ENCODE measurements around the gene CRISPLD2. TPM values are rescaled to one million over a fixed set of nuclear protein-coding genes. Genes with fewer than 3 reads are reported as not detected.

The CRISPLD2 gene
- total and polyA plus RNA-seq, 10 of the 15 experiments (the other 5 are each of a cell fraction or from before 2014, with no cell fraction given) = 0.03 to 0.30 (median 0.08) TPM; not detected in 5

DNA sequence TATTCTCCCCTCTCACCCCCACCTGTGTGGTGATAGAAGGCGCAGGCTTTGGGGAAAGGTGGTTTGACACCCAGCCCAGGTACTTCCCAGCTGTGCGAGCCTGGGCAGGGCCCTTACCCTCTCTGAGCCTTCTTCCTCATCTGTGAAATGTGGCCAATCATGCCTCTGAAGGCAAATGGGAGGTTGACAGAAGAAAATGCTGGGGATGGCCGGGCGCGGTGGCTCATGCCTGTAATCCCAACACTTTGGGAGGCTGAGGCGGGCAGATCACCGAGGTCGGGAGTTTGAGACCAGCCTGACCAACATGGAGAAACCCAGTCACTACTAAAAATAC, 43.7 kb downstream of the CRISPLD2 start:
- ATAC-seq (no peak), DNase-seq (ENCODE audit: low read depth, low spot score) (no peak), FAIRE-seq (no peak)
- in situ Hi-C loops (cut with MboI) (no loop called here), intact Hi-C loops (cut with micrococcal nuclease; ENCODE audit: unreplicated experiment) (no loop called here)
- H2AFZ ChIP-seq (ENCODE audit: control insufficient read depth, low read depth, low read length) = no peak overlapping the region
- no peak overlapping the region for H3K9ac ChIP-seq (ENCODE audit: control insufficient read depth, insufficient read depth, low read length)
- ChIA-PET CTCF (interaction anchor here (0.9 kb wide), 1 partner anchor 108 kb away, joined by 3 read pairs; no protein-coding TSS in a partner anchor), POLR2A (no interaction called here), RAD21 (ENCODE audit: unreplicated experiment) (no interaction called here), SMC1A (ENCODE audit: uncharacterized antibody, unreplicated experiment) (interaction anchor here (1.0 to 2.2 kb wide), 3 partner anchors 10 to 109 kb away, joined by 3 to 10 read pairs (median 4); no protein-coding TSS in a partner anchor)
- no peaks in the 10 kb centered on the region for H3K36me3 ChIP-seq (ENCODE audit: control insufficient read depth in 2 of 2, insufficient read depth in 2 of 2, low read length in 1 of 2)
- H3K4me3 ChIP-seq = no peak overlapping the region
- WGBS (ENCODE audit: insufficient coverage, insufficient replicate concordance, low lambda C conversion rate, missing lambda C conversion rate) = 50% methylated on average over 8 of the region's 8 CpGs
- no peaks in the 10 kb centered on the region for H4K20me1 ChIP-seq (ENCODE audit: control insufficient read depth, insufficient read depth)
- H3K4me2 ChIP-seq (ENCODE audit: control insufficient read depth, insufficient read depth) = no peak overlapping the region
- no peak overlapping the region for H3K27ac ChIP-seq (ENCODE audit: control insufficient read depth, insufficient read depth)
- peaks cover 1% of the 10 kb centered on the region; the same call in 1 of the 3 replicates for H3K9me3 ChIP-seq (replicated peaks; ENCODE audit: control insufficient read depth, insufficient read depth, low read length)
- H3K79me2 ChIP-seq (ENCODE audit: control insufficient read depth, insufficient read depth, low read length) = no peaks in the 10 kb centered on the region
- H3K4me1 ChIP-seq (ENCODE audit: control insufficient read depth, insufficient read depth, low read length) = no peaks in the 10 kb centered on the region
- H3K27me3 ChIP-seq (replicated peaks in 1 of 2; ENCODE audit: control insufficient read depth in 2 of 2, insufficient read depth in 2 of 2, low read length in 1 of 2) = peaks cover 0 to 2% of the 10 kb centered on the region in 2 experiments; a peak in 2 of 4 replicates
- no TSS peak for BruUV-seq (replicated peaks)
- TF ChIP-seq, protein P1, sequence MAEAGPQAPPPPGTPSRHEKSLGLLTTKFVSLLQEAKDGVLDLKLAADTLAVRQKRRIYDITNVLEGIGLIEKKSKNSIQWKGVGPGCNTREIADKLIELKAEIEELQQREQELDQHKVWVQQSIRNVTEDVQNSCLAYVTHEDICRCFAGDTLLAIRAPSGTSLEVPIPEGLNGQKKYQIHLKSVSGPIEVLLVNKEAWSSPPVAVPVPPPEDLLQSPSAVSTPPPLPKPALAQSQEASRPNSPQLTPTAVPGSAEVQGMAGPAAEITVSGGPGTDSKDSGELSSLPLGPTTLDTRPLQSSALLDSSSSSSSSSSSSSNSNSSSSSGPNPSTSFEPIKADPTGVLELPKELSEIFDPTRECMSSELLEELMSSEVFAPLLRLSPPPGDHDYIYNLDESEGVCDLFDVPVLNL (IDR thresholded peaks at IDR 0.05; ENCODE audit: low read depth, low read length) = no peak
- TF ChIP-seq, protein P2, sequence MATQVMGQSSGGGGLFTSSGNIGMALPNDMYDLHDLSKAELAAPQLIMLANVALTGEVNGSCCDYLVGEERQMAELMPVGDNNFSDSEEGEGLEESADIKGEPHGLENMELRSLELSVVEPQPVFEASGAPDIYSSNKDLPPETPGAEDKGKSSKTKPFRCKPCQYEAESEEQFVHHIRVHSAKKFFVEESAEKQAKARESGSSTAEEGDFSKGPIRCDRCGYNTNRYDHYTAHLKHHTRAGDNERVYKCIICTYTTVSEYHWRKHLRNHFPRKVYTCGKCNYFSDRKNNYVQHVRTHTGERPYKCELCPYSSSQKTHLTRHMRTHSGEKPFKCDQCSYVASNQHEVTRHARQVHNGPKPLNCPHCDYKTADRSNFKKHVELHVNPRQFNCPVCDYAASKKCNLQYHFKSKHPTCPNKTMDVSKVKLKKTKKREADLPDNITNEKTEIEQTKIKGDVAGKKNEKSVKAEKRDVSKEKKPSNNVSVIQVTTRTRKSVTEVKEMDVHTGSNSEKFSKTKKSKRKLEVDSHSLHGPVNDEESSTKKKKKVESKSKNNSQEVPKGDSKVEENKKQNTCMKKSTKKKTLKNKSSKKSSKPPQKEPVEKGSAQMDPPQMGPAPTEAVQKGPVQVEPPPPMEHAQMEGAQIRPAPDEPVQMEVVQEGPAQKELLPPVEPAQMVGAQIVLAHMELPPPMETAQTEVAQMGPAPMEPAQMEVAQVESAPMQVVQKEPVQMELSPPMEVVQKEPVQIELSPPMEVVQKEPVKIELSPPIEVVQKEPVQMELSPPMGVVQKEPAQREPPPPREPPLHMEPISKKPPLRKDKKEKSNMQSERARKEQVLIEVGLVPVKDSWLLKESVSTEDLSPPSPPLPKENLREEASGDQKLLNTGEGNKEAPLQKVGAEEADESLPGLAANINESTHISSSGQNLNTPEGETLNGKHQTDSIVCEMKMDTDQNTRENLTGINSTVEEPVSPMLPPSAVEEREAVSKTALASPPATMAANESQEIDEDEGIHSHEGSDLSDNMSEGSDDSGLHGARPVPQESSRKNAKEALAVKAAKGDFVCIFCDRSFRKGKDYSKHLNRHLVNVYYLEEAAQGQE (IDR thresholded peaks at IDR 0.05; ENCODE audit: low read depth, low read length) = no peak
- TF ChIP-seq, protein P3, sequence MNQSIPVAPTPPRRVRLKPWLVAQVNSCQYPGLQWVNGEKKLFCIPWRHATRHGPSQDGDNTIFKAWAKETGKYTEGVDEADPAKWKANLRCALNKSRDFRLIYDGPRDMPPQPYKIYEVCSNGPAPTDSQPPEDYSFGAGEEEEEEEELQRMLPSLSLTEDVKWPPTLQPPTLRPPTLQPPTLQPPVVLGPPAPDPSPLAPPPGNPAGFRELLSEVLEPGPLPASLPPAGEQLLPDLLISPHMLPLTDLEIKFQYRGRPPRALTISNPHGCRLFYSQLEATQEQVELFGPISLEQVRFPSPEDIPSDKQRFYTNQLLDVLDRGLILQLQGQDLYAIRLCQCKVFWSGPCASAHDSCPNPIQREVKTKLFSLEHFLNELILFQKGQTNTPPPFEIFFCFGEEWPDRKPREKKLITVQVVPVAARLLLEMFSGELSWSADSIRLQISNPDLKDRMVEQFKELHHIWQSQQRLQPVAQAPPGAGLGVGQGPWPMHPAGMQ (IDR thresholded peaks at IDR 0.05; ENCODE audit: borderline replicate concordance) = no peak
- TF ChIP-seq ZNF24 (IDR thresholded peaks at IDR 0.05) (no peak), SMC3 (IDR thresholded peaks at IDR 0.05; ENCODE audit: borderline replicate concordance, low read length) (no peak), SUZ12 (IDR thresholded peaks at IDR 0.05; ENCODE audit: unreplicated experiment) (no peak), MYC (IDR thresholded peaks at IDR 0.05; ENCODE audit: insufficient read depth, insufficient read length, insufficient replicate concordance, low read length, severe bottlenecking) (no peak), NFYA (IDR thresholded peaks at IDR 0.05; ENCODE audit: borderline replicate concordance, low read depth, low read length) (no peak), CEBPB (IDR thresholded peaks at IDR 0.05; ENCODE audit: borderline replicate concordance in 1 of 2, low read depth in 2 of 2, low read length in 2 of 2) (no peak), ZSCAN29 (IDR thresholded peaks at IDR 0.05) (no peak), TBL1XR1 (IDR thresholded peaks at IDR 0.05; ENCODE audit: low read depth, low read length) (no peak), ATF7 (IDR thresholded peaks at IDR 0.05; ENCODE audit: low read depth) (no peak)
- TF ChIP-seq, protein P4, sequence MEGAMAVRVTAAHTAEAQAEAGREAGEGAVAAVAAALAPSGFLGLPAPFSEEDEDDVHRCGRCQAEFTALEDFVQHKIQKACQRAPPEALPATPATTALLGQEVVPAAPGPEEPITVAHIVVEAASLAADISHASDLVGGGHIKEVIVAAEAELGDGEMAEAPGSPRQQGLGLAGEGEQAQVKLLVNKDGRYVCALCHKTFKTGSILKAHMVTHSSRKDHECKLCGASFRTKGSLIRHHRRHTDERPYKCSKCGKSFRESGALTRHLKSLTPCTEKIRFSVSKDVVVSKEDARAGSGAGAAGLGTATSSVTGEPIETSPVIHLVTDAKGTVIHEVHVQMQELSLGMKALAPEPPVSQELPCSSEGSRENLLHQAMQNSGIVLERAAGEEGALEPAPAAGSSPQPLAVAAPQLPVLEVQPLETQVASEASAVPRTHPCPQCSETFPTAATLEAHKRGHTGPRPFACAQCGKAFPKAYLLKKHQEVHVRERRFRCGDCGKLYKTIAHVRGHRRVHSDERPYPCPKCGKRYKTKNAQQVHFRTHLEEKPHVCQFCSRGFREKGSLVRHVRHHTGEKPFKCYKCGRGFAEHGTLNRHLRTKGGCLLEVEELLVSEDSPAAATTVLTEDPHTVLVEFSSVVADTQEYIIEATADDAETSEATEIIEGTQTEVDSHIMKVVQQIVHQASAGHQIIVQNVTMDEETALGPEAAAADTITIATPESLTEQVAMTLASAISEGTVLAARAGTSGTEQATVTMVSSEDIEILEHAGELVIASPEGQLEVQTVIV (IDR thresholded peaks at IDR 0.05; ENCODE audit: borderline replicate concordance, partially characterized antibody) = no peak
- TF ChIP-seq, protein P5, sequence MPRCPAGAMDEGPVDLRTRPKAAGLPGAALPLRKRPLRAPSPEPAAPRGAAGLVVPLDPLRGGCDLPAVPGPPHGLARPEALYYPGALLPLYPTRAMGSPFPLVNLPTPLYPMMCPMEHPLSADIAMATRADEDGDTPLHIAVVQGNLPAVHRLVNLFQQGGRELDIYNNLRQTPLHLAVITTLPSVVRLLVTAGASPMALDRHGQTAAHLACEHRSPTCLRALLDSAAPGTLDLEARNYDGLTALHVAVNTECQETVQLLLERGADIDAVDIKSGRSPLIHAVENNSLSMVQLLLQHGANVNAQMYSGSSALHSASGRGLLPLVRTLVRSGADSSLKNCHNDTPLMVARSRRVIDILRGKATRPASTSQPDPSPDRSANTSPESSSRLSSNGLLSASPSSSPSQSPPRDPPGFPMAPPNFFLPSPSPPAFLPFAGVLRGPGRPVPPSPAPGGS (IDR thresholded peaks at IDR 0.05; ENCODE audit: borderline replicate concordance, insufficient read depth, low read depth, low read length, poor library complexity, severe bottlenecking) = no peak

Measured in GM12878 (cell line).